Right renal pelvis (tissue), 4 donors: ENCODE data around the gene SMC2. TPM values are rescaled to one million over a fixed set of nuclear protein-coding genes. Genes with fewer than 3 reads are reported as not detected.

ENCODE experiments used
- DNase-seq, 4 donors: peaks; one replicate each; pipeline ENCODE4 v3.0.0-alpha.2; 2013; ENCODE audit warnings: low read depth in 4 of 4, low spot score in 3 of 4, missing footprints in 1 of 4
- polyA plus RNA-seq, 4 donors: library from polyadenylated mRNA; unstranded; fragments of 120-200 nt; gene quantifications; one replicate each; pipeline ENCODE4 v1.2.1, GENCODE V29; 2013; ENCODE audit not compliant: insufficient read length in 4 of 4

SMC2 gene
- 10 to 100 TPM; 40.5 to 52.1 (median 47.3) TPM for polyA plus RNA-seq

DNA sequence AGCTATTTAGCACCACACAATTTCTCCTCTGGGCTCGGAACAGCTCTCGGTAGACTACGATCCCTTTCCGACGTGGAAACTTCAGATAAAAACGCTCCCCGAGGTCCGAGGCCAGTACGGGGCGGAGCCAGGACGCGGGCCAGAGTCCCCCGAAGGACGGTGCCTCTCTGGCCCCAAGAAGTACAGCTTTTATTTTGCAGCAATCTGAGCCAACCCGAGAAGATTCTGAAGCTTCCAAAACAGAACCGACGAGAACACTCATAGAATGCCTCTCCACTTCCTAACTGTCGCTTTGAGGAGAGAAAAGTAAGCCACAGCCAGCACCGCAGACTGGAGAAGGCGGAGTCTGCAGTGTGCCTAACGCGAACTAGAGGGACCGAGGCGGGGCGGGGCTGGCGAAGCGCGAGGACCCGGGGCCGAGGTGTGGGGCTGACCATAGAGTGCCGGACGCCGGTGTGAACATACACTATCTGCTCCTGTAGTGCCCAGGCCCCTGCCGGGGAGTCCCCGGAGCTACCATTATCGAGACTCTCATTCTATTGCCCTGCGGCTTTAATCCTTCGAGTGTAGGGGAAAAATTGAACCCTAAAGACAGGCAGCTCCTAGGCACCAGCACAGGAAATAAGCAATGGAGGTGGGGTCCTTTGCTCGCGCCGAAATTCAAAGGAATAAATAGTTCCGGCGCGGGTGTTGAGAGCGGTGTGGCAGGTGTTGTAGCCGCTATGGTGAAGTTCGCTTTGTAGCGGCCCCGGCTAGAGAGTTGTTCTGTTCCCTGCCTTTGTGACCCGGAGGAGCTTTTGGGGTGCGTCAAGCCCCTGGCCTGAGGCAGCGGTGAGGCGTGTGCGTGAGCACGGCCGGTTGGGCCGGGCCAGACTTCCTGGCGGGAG, at the start of gene SMC2:
SMC2 (plus strand) TSS at position 663 of the 887 bp plus-strand sequence. CDS start 1,076 bp downstream, outside the sequence.
- DNase-seq = peak; percentile 88 to 94 (median 88)

DNA sequence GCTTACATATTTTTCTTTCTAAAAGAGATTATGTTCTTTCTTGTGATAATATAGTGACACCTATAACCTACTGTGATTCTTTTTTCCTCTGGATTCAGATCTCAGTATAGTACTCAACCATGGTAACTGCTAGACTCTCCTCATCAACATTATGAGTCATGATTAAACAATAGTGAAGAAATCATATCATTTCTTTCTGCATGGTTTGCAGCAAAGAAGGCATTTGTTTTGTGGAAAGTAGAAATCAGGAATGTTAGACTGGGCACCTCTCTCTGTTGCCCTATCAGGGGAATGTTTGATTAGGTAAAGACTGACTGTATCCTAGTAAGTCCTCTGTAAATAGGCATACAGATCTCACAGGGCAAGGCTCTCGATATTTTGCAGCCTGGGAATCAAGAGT, 25.6 kb upstream of the SMC2 start:
- no peak for DNase-seq

GRCh38 chr9:104069288-104069687, 24.8 kb upstream of the SMC2 start:
- no peak for DNase-seq

DNA sequence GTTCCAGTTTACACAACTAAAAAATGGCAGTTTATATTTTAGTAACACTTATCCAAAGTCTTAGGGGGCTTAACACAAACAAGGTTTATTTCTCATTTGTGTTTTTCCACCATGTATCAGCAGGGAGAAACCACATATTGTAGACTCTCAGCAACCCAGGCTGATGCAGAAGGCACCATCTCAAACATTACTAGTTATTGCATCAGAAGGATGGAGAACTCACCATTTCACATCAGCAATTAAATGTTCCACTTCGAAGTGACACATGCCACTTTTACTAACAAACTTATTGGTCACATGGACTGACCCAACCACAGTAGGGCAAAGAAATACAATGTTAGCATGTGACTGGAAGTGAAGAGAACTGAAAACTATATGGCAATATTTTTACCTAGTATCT, 22.5 kb upstream of the SMC2 start:
- no peak for DNase-seq

DNA sequence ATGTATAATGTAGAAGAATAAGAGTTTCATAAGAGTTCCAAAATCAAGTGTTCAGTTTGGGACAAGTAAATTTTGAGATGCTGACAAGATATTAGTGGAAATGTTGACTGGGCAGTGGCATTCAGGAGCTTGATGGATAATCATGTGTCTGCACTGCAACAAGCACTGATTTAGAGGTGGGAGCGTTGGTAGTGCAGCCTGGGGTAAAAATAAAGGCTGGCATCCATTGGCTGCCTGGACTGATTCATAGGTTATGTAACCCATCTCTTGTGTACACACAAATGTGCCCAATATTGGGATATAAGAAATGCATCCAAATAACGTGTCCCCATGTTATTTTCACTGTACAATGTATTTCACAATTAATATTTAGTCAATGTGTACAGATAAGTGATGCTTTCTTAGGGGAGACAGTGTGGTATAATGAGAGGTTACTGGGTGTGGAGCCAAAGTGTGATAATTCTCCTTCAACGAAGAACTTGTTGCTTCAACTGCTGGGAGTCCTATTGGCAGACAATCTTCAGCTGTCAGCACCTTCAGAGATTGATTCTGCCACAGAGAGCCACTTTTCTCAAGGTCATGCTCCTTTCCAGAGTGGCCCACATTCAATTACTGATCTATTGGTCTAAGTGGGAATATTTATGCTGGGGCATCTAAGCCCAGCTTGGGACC, 20.9 kb upstream of the SMC2 start:
- DNase-seq = no peak

DNA sequence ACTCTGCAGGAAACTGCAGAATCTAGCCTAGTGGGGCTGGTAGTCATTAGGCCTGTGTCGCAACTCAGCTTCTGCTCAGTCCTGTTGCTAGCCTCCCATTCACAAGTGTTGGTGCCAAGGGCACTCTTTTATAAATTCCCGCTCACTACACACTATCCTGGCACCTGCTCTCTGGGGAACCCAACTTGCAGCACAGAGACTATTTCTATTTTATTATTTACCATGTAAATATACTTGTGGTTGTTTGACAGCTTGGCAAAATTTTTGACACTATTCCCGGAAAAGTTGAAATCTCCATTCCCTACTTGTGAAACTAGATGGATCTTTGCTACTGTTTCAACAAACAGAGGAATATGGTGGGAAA, 20.4 kb upstream of the SMC2 start:
- DNase-seq = no peak

GRCh38 chr9:104074876-104075275, 19.2 kb upstream of the SMC2 start:
- DNase-seq = no peak

GRCh38 chr9:104075801-104076753, 18.0 kb upstream of the SMC2 start:
- no peak for DNase-seq

- DNase-seq = no peak
These were observed 15.5 kb upstream of the SMC2 start for GRCh38 chr9:104078596-104078995.

- DNase-seq = no peak
These were observed 13.1 kb upstream of the SMC2 start for GRCh38 chr9:104080983-104081382.

GRCh38 chr9:104082168-104082567, 11.9 kb upstream of the SMC2 start:
- DNase-seq = no peak

DNA sequence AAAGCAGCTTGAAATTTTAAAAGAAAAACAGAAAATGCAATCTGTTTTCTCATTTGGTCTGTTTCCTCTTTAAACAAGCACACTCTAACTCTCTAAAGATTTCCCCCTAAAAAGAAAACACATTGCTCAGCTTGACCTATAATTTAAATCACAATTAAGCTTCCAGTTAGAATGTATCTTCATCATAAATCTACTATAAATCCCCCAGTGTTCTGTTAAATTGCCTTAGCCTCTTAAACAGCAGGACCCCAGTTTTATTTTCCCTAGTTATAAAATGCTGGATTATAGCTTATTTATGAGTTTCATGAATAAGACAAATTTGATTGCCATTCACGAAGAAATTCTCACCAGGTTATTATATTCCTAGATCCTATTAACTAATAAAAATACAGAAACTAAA, 8.6 kb upstream of the SMC2 start:
- DNase-seq = no peak

DNA sequence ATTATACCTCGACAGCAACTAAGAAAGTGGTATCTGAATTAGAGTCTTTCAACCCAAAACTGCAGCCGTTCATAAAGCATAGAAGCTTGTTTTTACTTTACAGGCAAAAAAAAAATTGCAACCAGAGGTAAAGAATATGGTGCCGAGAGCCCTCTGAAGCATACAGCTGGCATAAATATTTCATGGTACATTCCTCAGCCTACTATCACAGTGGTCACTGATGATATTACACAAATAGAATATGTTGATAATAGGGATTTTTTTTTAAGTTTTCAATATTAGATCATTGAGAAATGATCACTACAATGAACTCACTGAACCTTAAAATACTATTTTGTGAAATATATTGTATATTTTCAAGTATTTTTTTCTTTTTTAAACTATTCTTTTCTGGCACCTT, 6.2 kb upstream of the SMC2 start:
- no peak for DNase-seq

GRCh38 chr9:104088416-104088815, 5.7 kb upstream of the SMC2 start:
- DNase-seq = no peak

DNA sequence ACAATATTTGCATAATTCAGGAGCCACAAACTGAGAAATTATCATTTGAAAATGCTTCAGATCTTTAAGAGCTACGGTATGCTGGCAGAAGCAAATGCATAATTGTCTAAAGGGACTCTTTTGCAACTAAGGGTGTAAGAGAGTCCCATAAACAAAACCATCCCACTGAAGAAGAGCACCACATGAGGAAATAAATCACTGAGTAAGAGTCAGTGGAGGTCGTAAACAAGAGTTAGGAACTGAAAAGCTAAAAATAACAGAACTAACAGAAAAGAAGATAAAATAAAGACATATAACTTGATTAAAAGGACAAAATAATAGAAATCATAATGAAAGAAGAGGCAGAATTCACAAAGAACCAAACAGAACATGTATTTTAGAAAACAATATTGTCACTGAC, 3.5 kb upstream of the SMC2 start:
- no peak for DNase-seq

DNA sequence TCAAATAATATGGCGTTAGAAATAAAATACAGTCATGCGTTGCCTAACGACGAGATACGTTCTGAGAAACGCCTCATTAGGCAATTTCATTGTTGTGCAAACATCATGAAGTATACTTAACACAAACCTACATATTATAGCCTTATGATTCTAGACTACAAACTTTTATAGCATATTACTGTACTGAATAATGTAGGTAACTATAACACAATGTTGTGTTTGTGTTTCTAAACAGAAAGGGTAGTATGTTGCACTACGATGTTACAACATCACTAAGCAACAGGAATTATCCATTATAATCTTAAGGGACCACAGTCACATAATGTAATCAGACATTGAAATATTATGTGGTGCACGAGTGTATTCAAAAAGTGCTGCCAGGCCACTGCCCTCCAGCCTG, 3.0 kb upstream of the SMC2 start:
- no peak for DNase-seq

- no peak for DNase-seq
These were observed 2.4 kb upstream of the SMC2 start for GRCh38 chr9:104091708-104092107.

GRCh38 chr9:104092192-104092591, 1.9 kb upstream of the SMC2 start:
- no peak for DNase-seq

- DNase-seq = no peak
These were observed 1.1 kb upstream of the SMC2 start for GRCh38 chr9:104092875-104093600.

DNA sequence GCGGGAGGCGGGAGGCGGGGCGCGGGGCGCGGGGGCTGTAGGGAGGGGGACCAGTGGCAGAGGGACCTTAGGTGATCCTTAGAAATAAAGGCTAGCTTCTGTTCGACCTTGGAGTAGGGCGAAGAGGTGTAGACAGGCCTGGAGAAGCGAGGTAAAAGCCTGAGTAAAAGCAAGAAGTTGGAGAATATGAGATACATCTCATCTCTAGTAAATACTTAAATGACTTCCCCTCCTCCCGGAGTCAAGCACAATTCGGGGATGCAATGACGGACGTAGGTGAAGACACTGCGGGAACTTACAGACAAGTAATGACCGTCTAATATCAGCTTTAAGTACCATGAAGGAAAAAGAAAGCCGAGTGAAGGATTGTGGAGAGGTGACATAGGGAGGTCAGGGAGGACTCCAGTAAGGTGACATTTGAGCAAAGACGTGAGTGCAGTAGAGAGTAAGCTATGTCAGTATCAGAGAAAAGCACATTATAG, 466 bp downstream of the SMC2 start:
- DNase-seq = no peak
